Activated CD4-positive, alpha-beta T cell treated with anti-CD3 and anti-CD28 coated beads, Interleukin-2, amount 10 ng/mL, durations not matched to agents 24 days and 14 days (primary cell): ENCODE data around the gene SLC35A3. TPM values are rescaled to one million over a fixed set of nuclear protein-coding genes. Genes with fewer than 3 reads are reported as not detected.
"Not testable (repeated sequence)": the region's sequence is repeated elsewhere in the genome, so short reads cannot be mapped to it uniquely, and the experiment has no call there.

Experiments
- DNase-seq: peaks from one replicate; pipeline ENCODE4 v3.0.0; 2022
- H3K27ac Mint-ChIP-seq: one replicate; pipeline ENCODE4 v1.8.0; 2022; ENCODE audit warnings: mild to moderate bottlenecking, mixed read lengths
- H3K27me3 Mint-ChIP-seq: one replicate; pipeline ENCODE4 v1.8.0; 2022; ENCODE audit warnings: mixed read lengths
- H3K36me3 Mint-ChIP-seq: one replicate; pipeline ENCODE4 v1.8.0; 2022; ENCODE audit warnings: low read depth, mild to moderate bottlenecking, mixed read lengths
- H3K4me1 Mint-ChIP-seq: one replicate; pipeline ENCODE4 v1.8.0; 2021; ENCODE audit warnings: mixed read lengths
- H3K4me3 Mint-ChIP-seq: one replicate; pipeline ENCODE4 v1.8.0; 2022; ENCODE audit warnings: mild to moderate bottlenecking, moderate library complexity, mixed read lengths
- H3K9me3 Mint-ChIP-seq: one replicate; pipeline ENCODE4 v1.8.0; 2021; ENCODE audit warnings: mixed read lengths
- intact Hi-C: fragments of 100-400 bp; cut with micrococcal nuclease; formaldehyde crosslinking; loops from one replicate; pipeline ENCODE4 v1.15.1; 2023
- total RNA-seq: library from RNA; stranded (reverse); gene quantifications from 2 replicates; pipeline ENCODE4 v1.2.3, GENCODE V29; 2022

The SLC35A3 gene
- 15.7 and 17.4 TPM in 2 replicates for total RNA-seq

DNA sequence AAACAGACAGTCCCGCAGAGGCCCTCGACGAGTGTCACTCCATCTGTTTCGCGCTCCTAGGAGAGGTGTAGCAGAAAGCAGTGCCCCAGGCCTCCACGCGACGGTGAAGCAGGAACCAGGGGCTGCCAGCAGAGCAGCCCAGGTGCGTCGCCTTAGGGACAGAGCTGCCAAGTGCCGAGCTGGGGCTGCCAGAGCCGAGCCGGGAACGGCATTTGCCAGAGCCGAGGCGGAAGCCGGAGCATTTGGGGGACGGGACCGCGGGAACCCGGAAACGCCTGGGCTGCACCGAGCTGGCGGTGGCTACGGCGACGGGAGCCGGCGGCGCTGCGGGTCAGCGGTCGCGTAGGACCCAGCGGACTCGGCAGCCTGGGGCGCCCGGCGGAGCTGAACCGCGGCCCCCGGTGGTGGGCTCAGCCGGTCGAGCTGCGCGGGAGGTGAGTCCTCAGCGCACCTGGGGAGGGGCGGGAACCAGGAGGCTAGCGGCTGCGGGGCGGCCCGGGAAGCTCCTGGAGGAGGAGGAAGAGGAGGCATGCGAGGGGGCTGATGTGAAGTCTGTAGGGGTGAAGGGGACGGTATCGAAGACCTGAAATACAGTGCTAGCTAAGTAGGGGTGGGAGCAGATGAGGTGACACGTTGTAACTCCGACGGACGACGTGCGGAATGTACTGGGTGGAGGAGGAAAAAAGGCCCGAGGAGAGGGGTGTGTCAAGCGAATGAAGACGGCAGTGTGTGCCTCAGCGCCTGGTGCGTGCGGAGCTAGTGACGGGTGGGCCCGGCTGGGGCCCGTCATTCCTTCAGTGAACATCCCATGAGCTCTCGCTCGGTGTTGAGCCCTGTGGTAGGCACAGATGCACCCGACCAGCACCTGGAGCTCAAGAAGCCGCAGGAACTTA is at the start of gene SLC35A3:
Gene SLC35A3, plus strand, starts transcription at position 268 of the 893 bp plus-strand sequence. CDS start 23,559 bp downstream, outside the sequence.
- H3K4me3 Mint-ChIP-seq, result peak within 1 kb of the TSS; percentile 97
- no peaks in the 10 kb centered on the region for H3K27me3 Mint-ChIP-seq
- peaks cover 16% of the 10 kb centered on the region for H3K4me1 Mint-ChIP-seq
- peaks cover 9% of the 10 kb centered on the region for H3K36me3 Mint-ChIP-seq
- peak; percentile 94 for DNase-seq
- no peaks in the 10 kb centered on the region for H3K9me3 Mint-ChIP-seq
- peak within 1 kb of the TSS; percentile 98 for H3K27ac Mint-ChIP-seq
- intact Hi-C loops, result loop anchor here (1.0 to 5.0 kb wide), 4 partner anchors 67 to 163 kb away; partner anchors contain the start of genes AGL and TRMT13

DNA sequence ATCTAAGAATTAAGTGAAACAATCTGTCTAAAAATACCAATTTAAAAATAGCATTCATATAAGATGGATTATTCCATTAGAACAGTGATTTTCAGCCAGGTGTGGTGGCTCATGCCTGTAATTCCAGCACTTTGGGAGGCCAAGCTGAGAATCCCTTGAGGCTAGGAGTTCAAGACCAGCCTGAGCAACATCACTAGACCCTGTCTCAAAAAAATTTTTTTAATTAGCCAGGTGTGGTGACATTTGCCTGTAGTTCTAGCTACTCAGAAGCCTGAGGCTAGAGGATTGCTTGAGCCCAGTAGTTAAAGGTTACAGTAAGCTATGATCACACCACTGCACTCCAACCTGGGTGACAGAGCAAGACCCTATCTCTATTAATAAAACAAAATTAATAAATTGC is 35.0 kb upstream of the SLC35A3 start:
- no peaks in the 10 kb centered on the region for H3K4me1 Mint-ChIP-seq
- H3K4me3 Mint-ChIP-seq, result no peak overlapping the region
- peaks cover 16% of the 10 kb centered on the region for H3K27me3 Mint-ChIP-seq
- H3K27ac Mint-ChIP-seq, result no peak overlapping the region
- H3K36me3 Mint-ChIP-seq, result no peaks in the 10 kb centered on the region
- no peak for DNase-seq
- intact Hi-C loops, result no loop called here
- H3K9me3 Mint-ChIP-seq, result no peaks in the 10 kb centered on the region

- no peak for DNase-seq
- Mint-ChIP-seq H3K27ac (no peak overlapping the region), H3K36me3 (no peaks in the 10 kb centered on the region), H3K27me3 (peaks cover 16% of the 10 kb centered on the region), H3K4me3 (no peak overlapping the region), H3K9me3 (no peaks in the 10 kb centered on the region), H3K4me1 (no peaks in the 10 kb centered on the region)
- intact Hi-C loops, result no loop called here
These were observed 34.3 kb upstream of the SLC35A3 start for GRCh38 chr1:99935534-99935933.

DNA sequence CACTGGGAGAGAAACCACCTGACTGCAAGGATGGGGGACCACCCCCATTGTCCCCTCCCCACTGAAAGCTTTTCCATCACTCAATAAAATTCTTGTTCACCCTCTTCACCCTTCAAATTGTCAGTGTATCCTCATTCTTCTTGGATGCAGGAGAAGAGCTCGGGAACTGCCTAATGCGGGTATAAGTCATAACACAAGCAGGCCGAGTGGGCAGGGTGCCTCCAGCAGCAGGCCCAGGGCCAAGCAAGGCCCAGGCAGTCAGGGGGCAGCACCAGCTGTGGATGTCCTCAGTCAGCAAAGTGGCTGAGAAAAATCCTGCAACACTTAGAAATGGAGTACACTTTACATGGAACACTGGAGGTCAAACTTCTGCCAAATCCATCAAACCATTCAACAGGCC is 33.7 kb upstream of the SLC35A3 start:
- no peaks in the 10 kb centered on the region for H3K9me3 Mint-ChIP-seq
- DNase-seq, result no peak

GRCh38 chr1:99942723-99943122 is 27.1 kb upstream of the SLC35A3 start:
- no peak for DNase-seq
- H3K27me3 Mint-ChIP-seq, result peaks cover 5% of the 10 kb centered on the region
- intact Hi-C loops, result no loop called here
- H3K36me3 Mint-ChIP-seq, result no peaks in the 10 kb centered on the region
- H3K4me1 Mint-ChIP-seq, result no peaks in the 10 kb centered on the region
- H3K27ac Mint-ChIP-seq, result no peak overlapping the region
- no peak overlapping the region for H3K4me3 Mint-ChIP-seq
- H3K9me3 Mint-ChIP-seq, result no peaks in the 10 kb centered on the region

More for the DNA sequence above, 33.7 kb upstream of the SLC35A3 start:
- no peaks in the 10 kb centered on the region for H3K4me1 Mint-ChIP-seq
- H3K4me3 Mint-ChIP-seq, result no peak overlapping the region
- intact Hi-C loops, result no loop called here
- H3K27me3 Mint-ChIP-seq, result peaks cover 13% of the 10 kb centered on the region
- H3K27ac Mint-ChIP-seq, result no peak overlapping the region
- no peaks in the 10 kb centered on the region for H3K36me3 Mint-ChIP-seq

DNA sequence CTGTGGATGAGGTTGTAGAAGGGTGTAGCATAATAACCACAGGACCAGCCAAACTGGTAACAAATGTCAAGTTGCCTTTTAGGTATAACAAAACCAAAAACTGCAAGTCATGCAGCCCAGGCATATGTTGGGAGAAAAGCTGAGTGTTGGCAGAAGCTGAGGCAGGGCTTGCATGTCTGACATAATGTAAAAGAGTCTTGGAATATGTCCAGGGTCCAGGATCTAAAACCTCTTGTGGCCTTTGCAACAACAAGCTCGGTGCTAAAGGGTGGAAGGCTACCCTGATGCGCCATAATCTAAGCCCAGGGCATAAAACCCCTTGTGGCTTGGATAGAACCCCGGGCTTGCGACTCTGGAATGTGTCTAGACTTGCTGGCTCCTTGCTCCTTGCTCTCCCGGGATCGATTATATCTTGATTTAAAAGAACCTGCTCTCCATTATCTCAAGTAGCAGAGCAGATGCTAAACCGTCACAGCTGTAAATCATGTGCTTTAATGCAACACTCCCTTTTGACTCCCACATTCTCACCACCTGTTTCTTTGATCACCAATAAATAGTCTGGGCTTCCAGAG is 26.5 kb upstream of the SLC35A3 start:
- Mint-ChIP-seq H3K27ac (no peak overlapping the region), H3K9me3 (no peaks in the 10 kb centered on the region), H3K36me3 (no peaks in the 10 kb centered on the region), H3K4me3 (no peak overlapping the region), H3K4me1 (no peaks in the 10 kb centered on the region), H3K27me3 (peaks cover 5% of the 10 kb centered on the region)
- DNase-seq, result peak; percentile 42
- intact Hi-C loops, result no loop called here

GRCh38 chr1:99944192-99944591 is 25.6 kb upstream of the SLC35A3 start:
- intact Hi-C loops, result no loop called here
- Mint-ChIP-seq H3K4me3 (no peak overlapping the region), H3K4me1 (no peaks in the 10 kb centered on the region), H3K36me3 (no peaks in the 10 kb centered on the region), H3K27me3 (peaks cover 5% of the 10 kb centered on the region), H3K27ac (no peak overlapping the region), H3K9me3 (no peaks in the 10 kb centered on the region)
- DNase-seq, result no peak

DNA sequence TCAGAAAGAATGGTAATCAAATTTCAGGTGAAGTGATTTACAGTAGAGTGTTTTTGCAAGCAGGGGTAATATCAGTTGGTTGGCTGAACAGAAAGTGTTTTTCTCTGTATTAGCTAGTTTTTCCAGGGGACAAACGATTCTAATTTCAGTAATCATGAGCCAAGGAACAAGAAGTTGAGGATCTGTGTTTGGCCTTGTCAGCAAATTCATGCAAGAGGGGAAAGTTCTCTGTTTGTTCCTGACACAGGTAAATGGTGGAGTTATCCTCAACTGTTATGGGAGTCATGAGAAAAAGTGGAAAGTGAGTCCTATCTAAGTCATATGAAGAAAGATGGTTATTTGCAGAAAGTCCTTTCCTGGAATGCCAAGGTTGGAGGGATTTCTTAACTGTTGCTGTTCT is 24.6 kb upstream of the SLC35A3 start:
- no peak overlapping the region for H3K4me3 Mint-ChIP-seq
- no peaks in the 10 kb centered on the region for H3K9me3 Mint-ChIP-seq
- H3K27ac Mint-ChIP-seq, result no peak overlapping the region
- no peaks in the 10 kb centered on the region for H3K36me3 Mint-ChIP-seq
- peaks cover 3% of the 10 kb centered on the region for H3K27me3 Mint-ChIP-seq
- intact Hi-C loops, result no loop called here
- DNase-seq, result no peak
- no peaks in the 10 kb centered on the region for H3K4me1 Mint-ChIP-seq

DNA sequence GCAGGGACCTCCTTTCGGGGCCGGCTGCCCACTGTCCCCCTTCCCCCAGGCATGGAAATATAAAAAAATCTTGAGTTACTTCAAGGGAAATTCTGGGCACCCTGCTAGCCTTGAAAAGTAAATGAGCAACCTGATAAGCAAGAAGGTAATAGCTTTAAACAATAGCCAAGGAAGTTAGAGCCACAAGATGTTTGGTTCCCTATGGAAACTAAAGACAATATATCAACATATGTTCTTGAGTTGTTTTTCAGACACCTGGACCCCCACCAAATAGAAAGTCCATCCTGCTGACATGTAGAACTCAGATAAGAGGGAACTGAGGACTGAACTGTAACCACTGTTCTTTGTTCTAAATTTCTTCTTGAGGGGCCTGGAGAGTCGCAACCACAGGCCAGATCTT is 19.3 kb upstream of the SLC35A3 start:
- H3K4me3 Mint-ChIP-seq, result no peak overlapping the region
- no peak for DNase-seq
- no peaks in the 10 kb centered on the region for H3K4me1 Mint-ChIP-seq
- intact Hi-C loops, result no loop called here
- H3K27me3 Mint-ChIP-seq, result peaks cover 3% of the 10 kb centered on the region
- H3K9me3 Mint-ChIP-seq, result no peaks in the 10 kb centered on the region
- no peak overlapping the region for H3K27ac Mint-ChIP-seq
- H3K36me3 Mint-ChIP-seq, result no peaks in the 10 kb centered on the region

- no peak overlapping the region for H3K27ac Mint-ChIP-seq
- no peaks in the 10 kb centered on the region for H3K27me3 Mint-ChIP-seq
- intact Hi-C loops, result no loop called here
- no peaks in the 10 kb centered on the region for H3K36me3 Mint-ChIP-seq
- no peak for DNase-seq
- H3K9me3 Mint-ChIP-seq, result no peaks in the 10 kb centered on the region
- no peaks in the 10 kb centered on the region for H3K4me1 Mint-ChIP-seq
- no peak overlapping the region for H3K4me3 Mint-ChIP-seq
These were observed 17.3 kb upstream of the SLC35A3 start for GRCh38 chr1:99952522-99952921.

- Mint-ChIP-seq H3K9me3 (no peaks in the 10 kb centered on the region), H3K4me1 (no peaks in the 10 kb centered on the region), H3K4me3 (no peak overlapping the region), H3K36me3 (no peaks in the 10 kb centered on the region), H3K27me3 (no peaks in the 10 kb centered on the region), H3K27ac (no peak overlapping the region)
- intact Hi-C loops, result no loop called here
- no peak for DNase-seq
These were observed 14.4 kb upstream of the SLC35A3 start for GRCh38 chr1:99955375-99955774.

- Mint-ChIP-seq H3K27ac (no peak overlapping the region), H3K36me3 (no peaks in the 10 kb centered on the region)
- intact Hi-C loops, result no loop called here
These were observed 13.0 kb upstream of the SLC35A3 start for GRCh38 chr1:99956755-99957154.

GRCh38 chr1:99957818-99958217 is 12.0 kb upstream of the SLC35A3 start:
- Mint-ChIP-seq H3K9me3 (no peaks in the 10 kb centered on the region), H3K4me1 (peaks cover under 1% of the 10 kb centered on the region), H3K36me3 (no peaks in the 10 kb centered on the region), H3K27me3 (no peaks in the 10 kb centered on the region), H3K27ac (no peak overlapping the region), H3K4me3 (no peak overlapping the region)
- intact Hi-C loops, result no loop called here
- DNase-seq, result no peak

More at GRCh38 chr1:99956755-99957154, 13.0 kb upstream of the SLC35A3 start:
- no peak for DNase-seq
- Mint-ChIP-seq H3K4me3 (no peak overlapping the region), H3K4me1 (no peaks in the 10 kb centered on the region), H3K27me3 (no peaks in the 10 kb centered on the region), H3K9me3 (no peaks in the 10 kb centered on the region)

GRCh38 chr1:99959189-99959705 is 10.5 kb upstream of the SLC35A3 start:
- peak; percentile 7 for DNase-seq
- H3K27ac Mint-ChIP-seq, H3K4me3 Mint-ChIP-seq, H3K36me3 Mint-ChIP-seq, H3K4me1 Mint-ChIP-seq, H3K9me3 Mint-ChIP-seq, intact Hi-C loops, H3K27me3 Mint-ChIP-seq: not testable (repeated sequence)
